CD4-positive, alpha-beta T cell treated with Interleukin-17A for 4 hours (primary cell): ENCODE data around the gene FH.

Source experiments
- DNase-seq: peaks from one replicate; pipeline ENCODE4 v3.0.0-alpha.2; 2020; ENCODE audit warnings: mixed read lengths

Gene FH

GRCh38 chr1:241520080-241520465 is 518 bp upstream of the FH start:
- no peak for DNase-seq

- DNase-seq, result no peak
Observed at GRCh38 chr1:241518476-241519307, 863 bp downstream of the FH start.

GRCh38 chr1:241513378-241513777 is 6.2 kb downstream of the FH start:
- DNase-seq, result no peak

GRCh38 chr1:241507189-241507863 is 12.2 kb downstream of the FH start:
- DNase-seq, result no peak

GRCh38 chr1:241503444-241503843 is 16.1 kb downstream of the FH start:
- no peak for DNase-seq

- DNase-seq, result no peak
Observed at GRCh38 chr1:241499910-241500309, 19.6 kb downstream of the FH start.

- no peak for DNase-seq
Observed at GRCh38 chr1:241495741-241496140, 23.8 kb downstream of the FH start.

- no peak for DNase-seq
Observed at GRCh38 chr1:241488739-241489138, 30.8 kb downstream of the FH start.

GRCh38 chr1:241485554-241485992 is 34.0 kb downstream of the FH start:
- DNase-seq, result no peak

- DNase-seq, result no peak
Observed at GRCh38 chr1:241485145-241485544, 34.4 kb downstream of the FH start.

GRCh38 chr1:241482761-241483250 is 36.7 kb downstream of the FH start:
- no peak for DNase-seq

GRCh38 chr1:241479294-241479693 is 40.3 kb downstream of the FH start:
- no peak for DNase-seq

- DNase-seq, result no peak
Observed at GRCh38 chr1:241475671-241476070, 43.9 kb downstream of the FH start.

GRCh38 chr1:241473026-241473425 is 46.5 kb downstream of the FH start:
- no peak for DNase-seq

GRCh38 chr1:241470908-241471590 is 48.5 kb downstream of the FH start:
- no peak for DNase-seq

GRCh38 chr1:241470361-241470760 is 49.2 kb downstream of the FH start:
- no peak for DNase-seq

GRCh38 chr1:241465673-241466072 is 53.9 kb downstream of the FH start:
- DNase-seq, result no peak

- DNase-seq, result no peak
Observed at GRCh38 chr1:241464985-241465384, 54.6 kb downstream of the FH start.

- no peak for DNase-seq
Observed at GRCh38 chr1:241462391-241462790, 57.2 kb downstream of the FH start.

GRCh38 chr1:241460098-241460873 is 59.3 kb downstream of the FH start:
- no peak for DNase-seq

- no peak for DNase-seq
Observed at GRCh38 chr1:241459186-241459802, 60.3 kb downstream of the FH start.

- no peak for DNase-seq
Observed at GRCh38 chr1:241457421-241457820, 62.1 kb downstream of the FH start.
